WTC11 (cell line): Measurements from ENCODE around the gene HELB.

ENCODE experiments used
- ARID4B ChIP-seq: sonication (generic); formaldehyde crosslinking; IDR thresholded peaks from 2 replicates; pipeline ENCODE4 v1.8.0; 2023; ENCODE audit warnings: missing genetic modification reagents, mild to moderate bottlenecking, borderline replicate concordance
- ATF2 ChIP-seq: sonication (generic); formaldehyde crosslinking; IDR thresholded peaks from 2 replicates; pipeline ENCODE4 v1.8.1; 2022; ENCODE audit warnings: low read depth, missing genetic modification reagents, borderline replicate concordance
- CREB1 ChIP-seq: sonication (generic); formaldehyde crosslinking; IDR thresholded peaks from 2 replicates; pipeline ENCODE4 v1.8.0; 2023; ENCODE audit warnings: mild to moderate bottlenecking, missing genetic modification reagents
- CTCF ChIP-seq: fragments of 200-600 bp; IDR thresholded peaks from 2 replicates; pipeline ENCODE4 v1.8.0; 2022; ENCODE audit warnings: antibody characterized with exemption
- FOXJ3 ChIP-seq: sonication (generic); formaldehyde crosslinking; IDR thresholded peaks from 2 replicates; pipeline ENCODE4 v1.9.0; 2021; ENCODE audit warnings: missing genetic modification reagents, mild to moderate bottlenecking, borderline replicate concordance
- GABPB1 ChIP-seq: sonication (generic); formaldehyde crosslinking; IDR thresholded peaks from 2 replicates; pipeline ENCODE4 v1.8.1; 2023; ENCODE audit warnings: mild to moderate bottlenecking, missing genetic modification reagents
- MAX ChIP-seq: sonication (generic); formaldehyde crosslinking; IDR thresholded peaks from 2 replicates; pipeline ENCODE4 v1.8.0; 2022; ENCODE audit warnings: mild to moderate bottlenecking, missing genetic modification reagents
- NFE2L1 ChIP-seq: sonication (generic); formaldehyde crosslinking; IDR thresholded peaks from 2 replicates; pipeline ENCODE4 v1.8.1; 2023; ENCODE audit warnings: missing genetic modification reagents
- ZNF121 ChIP-seq: sonication (generic); formaldehyde crosslinking; IDR thresholded peaks from 2 replicates; pipeline ENCODE4 v1.8.0; 2023; ENCODE audit warnings: missing genetic modification reagents

DNA sequence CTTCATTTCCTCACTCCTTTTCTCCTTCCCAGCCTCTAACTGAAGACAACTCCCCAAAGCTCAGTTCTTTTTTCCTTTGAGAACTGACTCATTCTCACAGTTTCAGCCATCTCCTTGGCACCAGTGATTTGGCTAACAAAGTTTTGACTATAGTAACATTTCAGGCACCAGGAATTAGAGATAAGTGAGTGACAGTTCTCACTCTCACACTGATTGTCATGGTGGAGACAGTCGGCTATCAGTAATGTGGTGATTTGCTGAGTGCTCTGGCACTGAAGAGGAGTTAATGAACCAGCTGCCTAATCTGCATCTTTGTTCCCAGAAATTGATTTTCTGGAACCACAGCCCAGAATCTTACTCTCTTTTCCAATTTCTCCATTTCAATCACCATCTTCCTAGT is 29.5 kb downstream of the HELB start:
- TF ChIP-seq GABPB1 (CRISPR knock-in tag): no peak
- TF ChIP-seq CREB1 (CRISPR knock-in tag): no peak
- no peak for TF ChIP-seq ATF2 (CRISPR knock-in tag)
- TF ChIP-seq NFE2L1 (CRISPR knock-in tag): no peak
- TF ChIP-seq CTCF: no peak
- no peak for TF ChIP-seq ARID4B (CRISPR knock-in tag)
- no peak for TF ChIP-seq ZNF121 (CRISPR knock-in tag)
- no peak for TF ChIP-seq FOXJ3 (CRISPR knock-in tag)
- TF ChIP-seq MAX: no peak
